ENCODE results near the gene STAG1. TPM values are rescaled to one million over a fixed set of nuclear protein-coding genes. Genes with fewer than 3 reads are reported as not detected.
A peak's percentile ranks its signal among the peaks of the same experiment; 100 is the strongest.
"Not testable (repeated sequence)": the region's sequence is repeated elsewhere in the genome, so short reads cannot be mapped to it uniquely, and the experiment has no call there.

The STAG1 gene
- total RNA-seq = 10 to 100 TPM; 39.3 to 53.3 (median 51.3) TPM

DNA sequence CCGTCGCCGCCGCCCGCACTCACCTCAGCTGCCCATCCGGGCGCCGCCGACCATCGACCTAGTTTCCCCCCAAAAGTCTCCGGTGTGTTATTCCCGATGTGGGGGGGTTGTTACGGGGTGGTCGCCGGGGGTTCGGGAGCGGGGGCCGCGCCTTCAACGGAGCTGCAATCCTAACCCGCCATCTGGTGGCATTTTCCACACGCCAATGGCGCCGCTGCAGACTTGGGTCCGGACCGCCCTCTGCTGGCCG lies at the start of gene STAG1:
TSS of gene STAG1 (minus strand) at position 207 of the 250 bp plus-strand sequence. CDS start 121,480 bp downstream, outside the sequence.
- peak within 1 kb of the TSS; percentile 95 to 99 (median 99) for H3K27ac ChIP-seq
- no peaks in the 10 kb centered on the region for H3K9me3 ChIP-seq
- H3K4me3 ChIP-seq = peak within 1 kb of the TSS; percentile 59 to 83
- no peak for ATAC-seq
- TF ChIP-seq EP300 (IDR thresholded peaks at IDR 0.05) (no peak), POLR2A (IDR thresholded peaks at IDR 0.05) (peak; percentile 9 to 44), POLR2AphosphoS5 (IDR thresholded peaks at IDR 0.05) (peak; percentile 95)
- TF ChIP-seq, protein P1, sequence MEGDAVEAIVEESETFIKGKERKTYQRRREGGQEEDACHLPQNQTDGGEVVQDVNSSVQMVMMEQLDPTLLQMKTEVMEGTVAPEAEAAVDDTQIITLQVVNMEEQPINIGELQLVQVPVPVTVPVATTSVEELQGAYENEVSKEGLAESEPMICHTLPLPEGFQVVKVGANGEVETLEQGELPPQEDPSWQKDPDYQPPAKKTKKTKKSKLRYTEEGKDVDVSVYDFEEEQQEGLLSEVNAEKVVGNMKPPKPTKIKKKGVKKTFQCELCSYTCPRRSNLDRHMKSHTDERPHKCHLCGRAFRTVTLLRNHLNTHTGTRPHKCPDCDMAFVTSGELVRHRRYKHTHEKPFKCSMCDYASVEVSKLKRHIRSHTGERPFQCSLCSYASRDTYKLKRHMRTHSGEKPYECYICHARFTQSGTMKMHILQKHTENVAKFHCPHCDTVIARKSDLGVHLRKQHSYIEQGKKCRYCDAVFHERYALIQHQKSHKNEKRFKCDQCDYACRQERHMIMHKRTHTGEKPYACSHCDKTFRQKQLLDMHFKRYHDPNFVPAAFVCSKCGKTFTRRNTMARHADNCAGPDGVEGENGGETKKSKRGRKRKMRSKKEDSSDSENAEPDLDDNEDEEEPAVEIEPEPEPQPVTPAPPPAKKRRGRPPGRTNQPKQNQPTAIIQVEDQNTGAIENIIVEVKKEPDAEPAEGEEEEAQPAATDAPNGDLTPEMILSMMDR (IDR thresholded peaks at IDR 0.05) = peak in 3 of 4 experiments; percentile 93 to 99 (median 97)
- peaks cover 0 to 54% (median 15%) of the 10 kb centered on the region in 3 donors for H3K4me1 ChIP-seq
- no CpG with 5 or more reads among the region's 27 CpGs for WGBS, 2 donors (ENCODE audit: low coverage in 1 of 2)
- no peaks in the 10 kb centered on the region for H3K36me3 ChIP-seq
- no peaks in the 10 kb centered on the region for H3K27me3 ChIP-seq

- H3K4me1 ChIP-seq = peaks cover 0 to 15% (median 5%) of the 10 kb centered on the region in 3 donors
- H3K27ac ChIP-seq, ATAC-seq, H3K36me3 ChIP-seq, H3K9me3 ChIP-seq, H3K27me3 ChIP-seq, H3K4me3 ChIP-seq: not testable (repeated sequence)
- 90 to 99% methylated on average over 2 to 7 of the region's 10 CpGs for WGBS, 2 donors (ENCODE audit: low coverage in 1 of 2)
These were observed 49.0 kb upstream of the STAG1 start for GRCh38 chr3:136801146-136801545.

DNA sequence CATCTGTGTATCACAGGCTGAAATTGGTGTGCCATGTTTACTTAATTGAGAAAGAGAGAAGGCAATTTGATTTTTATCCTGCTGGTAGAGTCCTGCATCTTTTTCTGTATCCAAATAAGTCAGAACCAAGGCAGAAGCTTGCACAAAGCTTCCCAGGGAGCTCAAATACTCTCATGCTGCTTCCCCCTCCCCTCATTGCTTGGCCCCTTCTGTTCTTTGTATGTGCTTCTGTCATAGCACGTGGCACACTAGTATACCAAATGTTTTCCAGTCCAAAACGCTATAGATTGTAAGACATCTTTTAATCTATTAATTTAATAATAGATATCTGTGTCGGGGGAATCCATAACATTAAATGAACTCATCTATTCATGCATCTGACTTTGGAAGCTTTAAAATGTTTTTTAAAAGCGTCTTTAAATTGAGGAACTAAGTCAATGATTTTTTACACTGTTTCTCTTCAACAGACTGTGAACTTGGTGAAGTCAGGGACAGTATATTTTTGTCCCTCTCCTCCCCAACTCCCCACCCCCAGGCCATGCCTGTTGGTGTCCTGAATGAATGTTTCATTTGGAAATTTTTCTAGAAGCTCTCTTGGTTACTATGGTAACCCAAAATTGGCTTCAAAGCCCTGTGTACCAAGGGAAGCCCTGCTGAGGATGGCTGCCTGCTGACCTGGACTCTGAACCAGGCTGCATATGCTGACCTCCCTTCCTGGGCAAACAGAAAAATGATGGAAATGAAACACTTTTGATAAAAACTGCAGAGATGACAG lies 40.6 kb upstream of the STAG1 start:
- 54 to 72% methylated on average over 4 of the region's 4 CpGs for WGBS, 2 donors (ENCODE audit: low coverage in 1 of 2)
- Histone ChIP-seq H3K36me3 (no peaks in the 10 kb centered on the region), H3K27ac (no peak overlapping the region), H3K4me3 (no peak overlapping the region), H3K4me1 (peaks cover 0 to 8% (median 4%) of the 10 kb centered on the region in 3 donors), H3K9me3 (no peaks in the 10 kb centered on the region), H3K27me3 (no peaks in the 10 kb centered on the region)
- ATAC-seq = no peak
- TF ChIP-seq, protein P1 (IDR thresholded peaks at IDR 0.05) = no peak
- TF ChIP-seq POLR2AphosphoS5 (IDR thresholded peaks at IDR 0.05) = no peak
- TF ChIP-seq POLR2A (IDR thresholded peaks at IDR 0.05) = no peak
- TF ChIP-seq EP300 (IDR thresholded peaks at IDR 0.05) = no peak

- 84 to 94% methylated on average over 3 of the region's 3 CpGs for WGBS, 2 donors (ENCODE audit: low coverage in 1 of 2)
- Histone ChIP-seq H3K27ac (no peak overlapping the region), H3K9me3 (no peaks in the 10 kb centered on the region), H3K27me3 (no peaks in the 10 kb centered on the region), H3K36me3 (no peaks in the 10 kb centered on the region), H3K4me1 (peaks cover 6 to 27% (median 14%) of the 10 kb centered on the region in 3 donors), H3K4me3 (no peak overlapping the region)
- TF ChIP-seq POLR2AphosphoS5 (IDR thresholded peaks at IDR 0.05) = no peak
- no peak for TF ChIP-seq POLR2A (IDR thresholded peaks at IDR 0.05)
- no peak for TF ChIP-seq EP300 (IDR thresholded peaks at IDR 0.05)
- TF ChIP-seq, protein P1 (IDR thresholded peaks at IDR 0.05) = no peak
- no peak for ATAC-seq
These were observed 38.6 kb upstream of the STAG1 start for GRCh38 chr3:136790786-136791185.

DNA sequence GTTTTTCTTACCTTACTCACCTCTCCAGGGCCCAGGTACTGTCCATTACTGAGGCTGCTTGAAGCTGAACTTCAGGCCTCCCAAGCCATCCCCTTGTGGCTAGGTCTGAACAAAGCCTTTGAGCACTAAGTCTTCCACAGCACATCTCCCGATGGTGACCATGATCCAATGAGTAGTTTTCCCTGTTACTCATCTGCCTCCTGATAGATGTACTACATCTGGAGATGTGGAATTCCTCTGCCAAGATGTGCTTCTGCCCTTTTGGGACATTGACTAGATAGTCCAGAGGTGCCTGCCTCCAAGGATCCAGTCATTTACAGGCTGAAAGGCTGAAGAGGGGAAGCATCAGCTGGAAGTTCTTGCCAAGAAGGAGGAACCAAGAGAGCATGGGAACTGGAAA lies 37.8 kb upstream of the STAG1 start:
- Histone ChIP-seq H3K9me3 (no peaks in the 10 kb centered on the region), H3K4me3 (no peak overlapping the region), H3K4me1 (peaks cover 6 to 28% (median 14%) of the 10 kb centered on the region in 3 donors), H3K27ac (no peak overlapping the region), H3K27me3 (no peaks in the 10 kb centered on the region), H3K36me3 (no peaks in the 10 kb centered on the region)
- WGBS, 2 donors (ENCODE audit: low coverage in 1 of 2) = 100% methylated on average over 1 of the region's 1 CpG; no CpG with 5 or more reads in 1 of the 2 donors
- TF ChIP-seq EP300 (IDR thresholded peaks at IDR 0.05) (no peak), POLR2A (IDR thresholded peaks at IDR 0.05) (no peak), POLR2AphosphoS5 (IDR thresholded peaks at IDR 0.05) (no peak)
- TF ChIP-seq, protein P1 (IDR thresholded peaks at IDR 0.05) = no peak
- no peak for ATAC-seq
